Vein endothelial cell (primary cell): ENCODE measurements around the gene ACE2. TPM values are rescaled to one million over a fixed set of nuclear protein-coding genes. Genes with fewer than 3 reads are reported as not detected.

Experiments
- total RNA-seq: library from RNA; depleted of rRNA; stranded (reverse); fragments of >200 nt; gene quantifications from 2 replicates; pipeline ENCODE4 v1.2.3, GENCODE V29; 2012

ACE2 gene
- not detected in 2 replicates for total RNA-seq

GRCh38 chrX:15600745-15601144, at the start of gene ACE2:
ACE2 (minus strand) TSS chrX:15600960; CDS start chrX:15600911, 49 bp downstream.

Other genes with a start within 250 kb of the ACE2 start
- 0.38 and 0.65 TPM in 2 replicates for gene VEGFD, start 216.5 kb downstream of the ACE2 start, total RNA-seq
- 77.7 and 127 TPM in 2 replicates for gene PIR, start 107.6 kb downstream of the ACE2 start, total RNA-seq
- 119 and 162 TPM in 2 replicates for gene BMX, start 100.2 kb downstream of the ACE2 start, total RNA-seq
- gene CLTRN, start 63.8 kb upstream of the ACE2 start, total RNA-seq, result 0.33 TPM in 1 of 2 replicates, not detected in the other
- 4.9 and 5.7 TPM in 2 replicates for gene CA5B, start 137.3 kb upstream of the ACE2 start, total RNA-seq
- gene ZRSR2, start 189.5 kb upstream of the ACE2 start, total RNA-seq, result 2.0 and 4.5 TPM in 2 replicates